ENCODE data around the gene BAD.

The BAD gene

DNA sequence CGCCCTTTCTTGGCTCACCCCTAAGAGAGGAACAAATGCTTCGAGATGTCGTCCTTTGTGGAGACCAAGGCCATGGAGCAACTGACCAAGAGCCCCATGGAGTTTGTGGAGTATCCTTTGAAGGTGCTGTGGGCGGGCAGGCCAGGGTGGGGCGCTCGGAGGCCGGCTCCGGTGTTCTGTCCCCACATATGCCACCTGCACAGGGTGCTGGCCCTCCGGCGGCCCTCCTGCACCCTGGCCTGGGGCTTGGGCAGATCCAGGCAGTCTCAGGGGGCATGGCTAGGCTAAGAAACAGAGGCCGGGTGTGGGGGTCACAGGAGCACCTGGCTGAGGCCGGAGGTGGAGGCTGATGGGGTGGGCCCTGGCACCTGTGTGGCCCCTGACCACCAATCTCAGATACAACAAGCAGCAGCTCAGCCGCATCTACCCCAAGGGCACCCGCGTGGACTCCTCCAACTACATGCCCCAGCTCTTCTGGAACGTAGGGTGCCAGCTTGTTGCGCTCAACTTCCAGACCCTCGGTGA lies 22.8 kb downstream of the BAD start:
- no peak for DNase-seq (ENCODE audit: low read depth in 2 of 2, low spot score in 1 of 2)

DNA sequence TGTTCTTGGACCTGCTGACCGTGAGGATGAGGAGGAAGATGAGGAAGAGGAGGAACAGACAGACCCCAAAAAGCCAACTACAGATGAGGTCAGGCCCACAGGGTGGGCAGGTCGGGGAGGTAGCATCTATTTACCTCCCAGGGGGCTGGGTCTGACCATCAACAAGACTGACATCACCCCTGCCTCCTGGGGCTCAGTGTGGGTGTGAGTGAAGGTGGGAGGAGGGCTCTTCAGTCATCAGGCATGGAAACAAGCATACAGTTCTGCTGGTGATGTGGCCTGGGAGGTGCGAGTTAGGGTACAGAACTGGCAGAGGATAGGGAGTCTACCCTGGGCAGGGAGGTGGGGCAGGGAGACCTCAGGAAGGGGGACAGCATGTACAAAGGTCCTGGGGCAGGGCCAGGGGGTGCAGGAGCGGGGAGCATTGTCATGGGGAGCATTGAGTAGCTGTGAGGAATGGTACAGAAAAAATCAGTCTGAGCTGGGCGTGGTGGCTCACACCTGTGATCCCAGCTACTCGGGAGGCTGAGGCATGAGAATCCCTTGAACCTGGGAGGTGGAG lies 24.2 kb downstream of the BAD start:
- no peak for DNase-seq (ENCODE audit: low read depth in 2 of 2, low spot score in 1 of 2)

GRCh38 chr11:64259533-64260067 lies 24.9 kb downstream of the BAD start:
- DNase-seq (ENCODE audit: low read depth in 2 of 2, low spot score in 1 of 2), result no peak

- DNase-seq (ENCODE audit: low read depth in 2 of 2, low spot score in 1 of 2), result no peak
Observed at GRCh38 chr11:64258946-64259532, 25.4 kb downstream of the BAD start.

- no peak for DNase-seq (ENCODE audit: low read depth in 2 of 2, low spot score in 1 of 2)
Observed at GRCh38 chr11:64258356-64258755, 26.1 kb downstream of the BAD start.

- DNase-seq (ENCODE audit: low read depth in 2 of 2, low spot score in 1 of 2), result no peak
Observed at GRCh38 chr11:64256300-64256699, 28.2 kb downstream of the BAD start.

DNA sequence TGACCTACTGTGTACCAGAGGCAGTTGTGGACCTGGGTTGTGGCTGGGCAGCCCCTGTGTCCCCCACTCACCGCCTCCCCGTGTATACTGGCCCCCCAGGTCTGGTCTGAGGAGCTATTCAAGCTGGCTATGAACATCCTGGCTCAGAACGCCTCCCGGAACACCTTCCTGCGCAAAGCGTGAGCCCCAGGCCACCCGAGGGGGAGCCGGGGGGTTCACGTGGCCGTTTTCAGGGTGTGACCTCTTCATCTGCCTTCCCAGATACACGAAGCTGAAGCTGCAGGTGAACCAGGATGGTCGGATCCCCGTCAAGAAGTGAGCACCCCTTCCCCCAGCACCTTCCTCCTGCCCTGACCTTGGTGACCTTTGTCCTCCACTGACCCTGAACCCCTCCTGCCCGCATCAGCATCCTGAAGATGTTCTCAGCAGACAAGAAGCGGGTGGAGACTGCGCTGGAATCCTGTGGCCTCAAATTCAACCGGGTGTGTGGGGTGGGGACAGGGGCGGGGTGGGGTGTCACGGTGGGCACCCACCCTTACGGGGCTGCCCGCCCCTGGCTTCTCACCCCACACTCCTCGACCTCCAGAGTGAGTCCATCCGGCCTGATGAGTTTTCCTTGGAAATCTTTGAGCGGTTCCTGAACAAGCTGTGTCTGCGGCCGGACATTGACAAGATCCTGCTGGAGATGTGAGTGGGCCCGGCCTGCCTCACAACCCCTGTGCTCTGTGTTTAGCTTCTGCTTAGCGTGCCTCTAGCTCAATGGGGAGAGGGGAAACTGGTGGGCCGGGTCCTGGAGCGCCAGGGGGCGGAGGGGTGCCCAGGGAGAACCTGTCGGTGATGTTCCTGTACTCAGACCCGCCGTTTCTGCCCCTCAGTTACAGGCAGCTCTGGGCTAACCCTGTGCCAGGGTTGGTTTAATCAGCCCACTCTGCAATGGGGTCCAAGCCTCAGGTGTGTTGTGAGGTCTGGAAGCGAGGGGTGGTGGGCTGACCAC lies 29.0 kb downstream of the BAD start:
- DNase-seq (ENCODE audit: low read depth in 2 of 2, low spot score in 1 of 2), result no peak

- DNase-seq (ENCODE audit: low read depth in 2 of 2, low spot score in 1 of 2), result no peak
Observed at GRCh38 chr11:64254326-64254725, 30.1 kb downstream of the BAD start.

- DNase-seq (ENCODE audit: low read depth in 2 of 2, low spot score in 1 of 2), result no peak
Observed at GRCh38 chr11:64253481-64253880, 31.0 kb downstream of the BAD start.

- DNase-seq (ENCODE audit: low read depth in 2 of 2, low spot score in 1 of 2), result no peak
Observed at GRCh38 chr11:64253043-64253442, 31.4 kb downstream of the BAD start.

GRCh38 chr11:64252003-64252872 lies 32.2 kb downstream of the BAD start:
- no peak for DNase-seq (ENCODE audit: low read depth in 2 of 2, low spot score in 1 of 2)

DNA sequence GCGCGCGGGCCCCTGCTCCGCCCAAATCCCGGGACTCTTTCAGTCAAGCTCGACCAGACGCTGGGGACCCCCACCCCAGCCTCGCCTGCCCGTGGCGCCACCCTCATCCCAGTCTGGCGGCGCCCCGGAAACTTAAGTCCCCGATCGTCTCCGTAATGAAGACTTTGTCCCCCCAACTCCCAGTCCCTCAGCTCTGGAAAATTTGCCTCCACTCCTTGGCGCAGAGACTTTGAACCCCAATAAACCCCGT lies 32.8 kb downstream of the BAD start:
- no peak for DNase-seq (ENCODE audit: low read depth in 2 of 2, low spot score in 1 of 2)

DNA sequence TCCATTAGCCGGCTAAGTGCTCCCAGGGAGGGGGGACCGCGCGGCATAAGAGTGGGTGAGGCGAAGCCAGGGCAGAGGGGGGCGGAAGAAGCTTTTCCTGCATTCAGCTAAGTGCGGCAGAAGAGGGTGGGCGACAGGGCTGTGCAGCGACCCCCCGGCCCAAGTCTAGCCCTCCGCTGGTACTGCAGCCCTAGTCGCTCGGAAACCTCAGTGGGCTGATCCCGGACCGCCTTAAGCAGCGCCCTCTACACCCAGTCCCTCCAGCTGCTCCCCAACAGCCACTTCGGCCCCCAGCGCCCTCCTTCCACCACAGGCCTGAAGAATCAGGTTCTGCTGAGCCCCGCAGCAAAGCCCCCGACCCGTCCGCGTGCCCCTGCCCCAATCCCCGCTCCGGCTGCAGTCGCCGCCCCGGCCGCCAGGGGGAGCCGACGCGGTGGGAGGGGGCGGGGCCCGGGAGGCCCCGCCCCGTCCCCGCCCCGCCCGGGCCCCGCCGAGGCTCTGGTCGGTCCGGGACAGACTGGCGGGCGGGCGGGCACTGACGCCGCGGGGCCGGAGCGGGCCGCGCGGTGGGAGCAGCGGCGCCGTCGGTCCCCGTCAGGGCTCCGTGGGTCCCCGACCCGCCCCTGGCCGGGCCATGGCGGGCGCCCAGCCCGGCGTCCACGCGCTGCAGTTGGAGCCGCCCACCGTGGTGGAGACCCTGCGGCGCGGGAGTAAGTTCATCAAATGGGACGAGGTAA lies 33.3 kb downstream of the BAD start, which contains the start of gene PLCB3:
PLCB3 (plus strand) TSS at position 515 of the 737 bp plus-strand sequence; CDS start at position 635, 120 bp downstream.
- no peak for DNase-seq (ENCODE audit: low read depth in 2 of 2, low spot score in 1 of 2)

- DNase-seq (ENCODE audit: low read depth in 2 of 2, low spot score in 1 of 2), result no peak
Observed at GRCh38 chr11:64250415-64251015, 34.0 kb downstream of the BAD start.

DNA sequence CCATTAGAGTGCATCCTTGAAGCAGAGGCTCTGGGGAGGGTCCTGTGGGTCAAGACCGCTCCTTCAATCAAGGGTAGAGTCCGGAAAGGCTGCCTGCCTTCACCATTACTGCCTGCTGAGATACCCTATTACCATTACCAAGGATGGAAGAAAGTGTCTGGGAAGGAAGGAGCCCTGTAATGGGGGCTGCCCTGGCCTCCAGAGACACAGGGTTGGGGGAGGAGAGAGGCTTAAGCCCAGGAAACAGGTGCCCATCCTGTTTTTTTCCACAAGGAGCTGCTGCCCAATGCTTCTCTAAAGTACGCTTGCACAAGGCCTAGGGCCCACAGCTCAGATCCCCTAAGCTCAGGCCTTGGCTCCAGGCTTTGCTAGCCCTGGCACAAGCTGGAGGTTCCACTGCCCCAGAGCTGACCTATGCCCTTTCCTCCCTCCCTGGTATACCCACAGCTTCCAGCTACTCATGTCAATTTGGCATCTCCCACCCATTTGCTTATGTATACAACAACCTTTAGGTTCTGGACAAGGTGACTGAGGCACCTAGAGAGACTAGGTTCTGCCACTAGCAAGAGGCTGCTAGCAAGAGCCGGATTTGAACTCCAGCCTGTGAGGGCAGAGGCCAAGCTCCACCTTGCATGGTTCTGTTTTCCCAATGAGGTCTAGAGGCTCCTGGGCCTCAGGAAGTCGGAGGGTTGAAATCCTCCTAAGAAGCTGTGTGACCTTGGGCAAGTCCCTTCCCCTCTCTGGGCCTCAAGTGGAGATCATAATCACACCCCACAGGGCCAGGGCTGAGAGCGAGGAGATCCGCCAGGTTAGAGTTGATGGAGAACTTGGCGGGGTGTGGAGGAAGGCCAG lies 34.7 kb downstream of the BAD start:
- DNase-seq (ENCODE audit: low read depth in 2 of 2, low spot score in 1 of 2), result no peak

DNA sequence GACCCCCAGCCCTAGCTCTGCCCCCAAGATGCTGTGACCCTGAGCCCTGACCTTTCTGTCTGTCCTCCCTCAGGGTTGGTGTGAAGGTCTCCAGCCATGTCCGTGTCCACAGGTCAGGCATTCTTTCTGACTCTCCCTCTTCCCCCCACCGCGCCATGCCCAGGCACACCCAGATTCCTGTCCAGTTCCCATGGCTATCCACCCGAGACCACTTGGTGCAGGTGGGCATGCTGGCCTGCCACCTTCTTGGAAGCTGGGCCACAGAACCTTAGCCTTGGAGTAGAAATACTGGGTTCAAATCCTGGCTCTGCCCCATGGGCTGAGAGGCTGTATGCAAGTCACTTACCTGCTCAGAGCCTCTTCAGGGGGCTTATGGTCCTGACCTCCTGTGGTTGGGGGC lies 35.4 kb downstream of the BAD start:
- DNase-seq (ENCODE audit: low read depth in 2 of 2, low spot score in 1 of 2), result no peak

- no peak for DNase-seq (ENCODE audit: low read depth in 2 of 2, low spot score in 1 of 2)
Observed at GRCh38 chr11:64248578-64248977, 35.9 kb downstream of the BAD start.

DNA sequence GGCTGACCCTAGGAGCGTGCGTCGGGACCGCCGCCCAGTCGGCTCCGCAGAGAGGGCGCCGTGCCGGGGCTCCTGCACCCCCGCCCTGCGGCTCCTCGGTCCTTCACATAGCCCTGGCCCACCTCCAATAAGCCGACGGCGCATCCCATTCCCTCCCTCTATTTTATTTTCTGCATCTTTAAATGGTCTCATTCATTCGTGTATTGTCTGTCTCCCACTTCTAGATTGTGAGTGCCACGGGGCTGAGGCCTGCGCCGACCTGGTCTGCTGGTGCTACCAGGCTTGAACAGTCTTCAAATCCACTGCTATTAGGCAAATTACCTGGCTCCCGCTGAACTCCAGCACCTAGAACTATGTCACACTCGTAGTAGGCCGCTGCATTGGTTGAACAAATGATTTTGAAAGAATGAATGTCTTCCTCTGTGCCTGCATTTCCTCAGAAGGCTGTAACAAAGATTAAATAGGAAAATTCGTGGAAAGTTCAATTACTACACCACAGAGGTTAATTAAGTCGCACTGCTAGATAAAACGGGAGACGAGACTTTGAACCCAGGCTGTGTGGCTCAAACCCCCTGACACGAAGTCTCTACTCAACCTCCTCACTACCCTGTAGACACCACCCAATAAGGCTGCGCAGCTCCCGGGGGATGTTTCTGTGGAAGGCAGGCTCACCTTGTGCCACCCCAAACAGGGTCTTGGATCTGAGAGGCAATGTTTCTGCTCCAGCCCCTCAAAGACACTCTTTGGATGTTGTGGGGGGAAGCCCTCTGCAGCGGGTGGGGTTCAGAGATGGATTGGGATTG lies 36.5 kb downstream of the BAD start:
- no peak for DNase-seq (ENCODE audit: low read depth in 2 of 2, low spot score in 1 of 2)

Data from stimulated activated CD8-positive, alpha-beta memory T cell treated with anti-CD3 and anti-CD28 coated beads, Interleukin-4, amount 100 ng/mL, for 1 hour (primary cell).